HepG2 (cell line): Measurements from ENCODE around the gene SRPRA. TPM values are rescaled to one million over a fixed set of nuclear protein-coding genes. Genes with fewer than 3 reads are reported as not detected.

ENCODE experiments used
- ARNT ChIP-seq: fragments of 450-650 bp; IDR thresholded peaks from 2 replicates; pipeline ENCODE4 v1.6.1; 2017
- CEBPG ChIP-seq: IDR thresholded peaks from 2 replicates; pipeline ENCODE4 v1.6.1; 2016
- FOXC1 ChIP-seq: sonication (generic); formaldehyde crosslinking; IDR thresholded peaks from 2 replicates; pipeline ENCODE4 v1.8.0; 2022; ENCODE audit warnings: mild to moderate bottlenecking, missing genetic modification reagents, borderline replicate concordance
- GRHL1 ChIP-seq: sonication (generic); formaldehyde crosslinking; conservative IDR thresholded peaks from 2 replicates; pipeline ENCODE4 v1.8.0; 2022; ENCODE audit warnings: missing genetic modification reagents
- KDM3A ChIP-seq: IDR thresholded peaks from 2 replicates; pipeline ENCODE4 v1.6.1; 2018; ENCODE audit warnings: low read depth, missing compliant biosample characterization
- SKIL ChIP-seq: sonication (generic); formaldehyde crosslinking; IDR thresholded peaks from 2 replicates; pipeline ENCODE4 v1.8.0; 2022; ENCODE audit warnings: missing genetic modification reagents, mild to moderate bottlenecking, moderate library complexity, borderline replicate concordance
- ZNF18 ChIP-seq: sonication (generic); formaldehyde crosslinking; IDR thresholded peaks from 2 replicates; pipeline ENCODE4 v1.8.0; 2022; ENCODE audit warnings: mild to moderate bottlenecking, missing genetic modification reagents; ENCODE audit not compliant: insufficient replicate concordance
- ZNF281 ChIP-seq: sonication (generic); formaldehyde crosslinking; IDR thresholded peaks from 2 replicates; pipeline ENCODE4 v1.4.0; 2020; ENCODE audit warnings: missing genetic modification reagents, borderline replicate concordance
- ZNF383 ChIP-seq: sonication (generic); formaldehyde crosslinking; IDR thresholded peaks from 2 replicates; pipeline ENCODE4 v1.4.0; 2020; ENCODE audit warnings: missing genetic modification reagents, mild to moderate bottlenecking, borderline replicate concordance
- ZNF580 ChIP-seq: IDR thresholded peaks from 2 replicates; pipeline ENCODE4 v1.6.1; 2016; ENCODE audit warnings: low read depth, borderline replicate concordance
- ZNF609 ChIP-seq: sonication (generic); formaldehyde crosslinking; IDR thresholded peaks from 2 replicates; pipeline ENCODE4 v1.4.0; 2020; ENCODE audit warnings: mild to moderate bottlenecking, missing genetic modification reagents, borderline replicate concordance
- ZNF644 ChIP-seq: IDR thresholded peaks from 2 replicates; pipeline ENCODE4 v1.6.1; 2016; ENCODE audit warnings: low read depth
- ZNF83 ChIP-seq: sonication (generic); formaldehyde crosslinking; IDR thresholded peaks from 2 replicates; pipeline ENCODE4 v1.4.0; 2020; ENCODE audit warnings: missing genetic modification reagents, mild to moderate bottlenecking, borderline replicate concordance
- polyA plus RNA-seq, 8 experiments: library from polyadenylated mRNA; depleted of rRNA in 3 of 8; stranded (reverse) in 7 of 8; unstranded in 1 of 8; fragments of >200 nt; fragmentation: Illumina TruSeq in 4 of 8; extraction: Trizol in 4 of 8; gene quantifications; 2 replicates each; pipeline versions ENCODE4 v1.2.1 to v1.2.3, GENCODE V29; 2011 to 2016; ENCODE audit warnings: low read depth in 4 of 8, missing spikeins in 1 of 8, mixed read lengths in 1 of 8; ENCODE audit not compliant: insufficient read depth in 1 of 8
- total RNA-seq, 5 experiments: library from RNA; depleted of rRNA; stranded (reverse); fragments of >200 nt; fragmentation: Illumina TruSeq; extraction: Trizol; gene quantifications; 2 replicates each; pipeline ENCODE4 v1.2.3, GENCODE V29; 2016; ENCODE audit warnings: low read depth in 1 of 5

Gene SRPRA
- total and polyA plus RNA-seq, 2 of the 13 experiments (the other 11 are each of a cell fraction or from before 2014, with no cell fraction given) = 27.7 to 64.6 TPM

- 0 out of 2 replicates have a peak, but pooled peaks have one; percentile 22 for TF ChIP-seq SKIL (CRISPR knock-in tag)
- peak; percentile 65; the same call in 1 of the 2 replicates for TF ChIP-seq ZNF609
- TF ChIP-seq FOXC1 (CRISPR knock-in tag) = peak; percentile 96
- peak; percentile 73 for TF ChIP-seq ZNF580 (CRISPR knock-in tag)
- TF ChIP-seq ZNF383 (CRISPR knock-in tag) = no peak
- peak; percentile 54 for TF ChIP-seq CEBPG (CRISPR knock-in tag)
- no peak for TF ChIP-seq ARNT
- peak; percentile 21; the same call in 1 of the 2 replicates for TF ChIP-seq ZNF281
- no peak for TF ChIP-seq ZNF18 (CRISPR knock-in tag)
- TF ChIP-seq ZNF83 (CRISPR knock-in tag) = peak; percentile 83; the same call in 1 of the 2 replicates
- peak; percentile 76; the same call in 1 of the 2 replicates for TF ChIP-seq KDM3A
- no peak for TF ChIP-seq GRHL1 (CRISPR knock-in tag)
- no peak for TF ChIP-seq ZNF644 (CRISPR knock-in tag)
Measured at GRCh38 chr11:126303623-126304456, 35.1 kb upstream of the SRPRA start, which contains the start of gene DCPS (continued).
